Panc1 (cell line): ENCODE data around the gene OLIG2. TPM values are rescaled to one million over a fixed set of nuclear protein-coding genes. Genes with fewer than 3 reads are reported as not detected.

ENCODE experiments used
- ATAC-seq: fragments of 200-7000 bp; cut with Tn5 transposase; 2 replicates; pipeline ENCODE4 v1.9.1; 2020; ENCODE audit warnings: mild to moderate bottlenecking, moderate library complexity
- BruUV-seq: library from RNA; stranded (reverse); fragments of 400-500 nt; replicated peaks from 2 replicates; lab custom pipeline; 2021; lab: Mats Ljungman, UMichigan
- CTCF ChIA-PET: fragments of 300-600 bp; sonication (Branson Sonifier 250); formaldehyde crosslinking; loops from one replicate; lab custom pipeline; 2022; ENCODE audit warnings: antibody characterized with exemption; lab: Charles Lee
- POLR2A ChIA-PET: fragments of 300-600 bp; sonication (Branson Sonifier 250); formaldehyde crosslinking; loops from one replicate; lab custom pipeline; 2022; ENCODE audit warnings: antibody characterized with exemption; lab: Charles Lee
- DNase-seq: peaks from one replicate; pipeline ENCODE4 v3.0.0-alpha.2; 2010; ENCODE audit warnings: low read depth, low spot score
- H3K27ac ChIP-seq: 2 replicates; pipeline ENCODE4 v1.5.1; 2011; ENCODE audit warnings: mild to moderate bottlenecking, low read length, inconsistent platforms
- H3K27me3 ChIP-seq: fragments of 200-500 bp; sonication (Bioruptor generic); 2 replicates; pipeline ENCODE4 v1.6.0; 2014; ENCODE audit warnings: low read length, inconsistent platforms; ENCODE audit not compliant: control insufficient read depth, insufficient read depth
- H3K36me3 ChIP-seq: fragments of 200-500 bp; sonication (Bioruptor generic); 2 replicates; pipeline ENCODE4 v1.5.1; 2014; ENCODE audit warnings: inconsistent platforms, mild to moderate bottlenecking, low read length, moderate library complexity; ENCODE audit not compliant: control insufficient read depth, insufficient read depth
- H3K4me1 ChIP-seq: 2 replicates; pipeline ENCODE4 v1.5.1; 2011; ENCODE audit warnings: inconsistent platforms, mild to moderate bottlenecking, low read length, moderate library complexity; ENCODE audit not compliant: control insufficient read depth, insufficient read depth
- H3K4me3 ChIP-seq, 2 experiments: 2 replicates each; pipeline ENCODE4 v1.5.1; 2011 to 2012; ENCODE audit warnings: low read depth in 2 of 2, low read length in 2 of 2, mild to moderate bottlenecking in 2 of 2, inconsistent platforms in 1 of 2, moderate library complexity in 1 of 2
- H3K9me3 ChIP-seq: fragments of 200-500 bp; sonication (Bioruptor generic); 2 replicates; pipeline ENCODE4 v1.5.1; 2014; ENCODE audit warnings: low read depth, mild to moderate bottlenecking, inconsistent platforms, low read length, moderate library complexity; ENCODE audit not compliant: control insufficient read depth, insufficient read depth
- POLR2AphosphoS5 ChIP-seq: IDR thresholded peaks from 2 replicates; pipeline ENCODE4 v1.6.1; 2012; ENCODE audit warnings: mild to moderate bottlenecking, low read depth, low read length, moderate library complexity
- SIN3A ChIP-seq: IDR thresholded peaks from 2 replicates; pipeline ENCODE4 v1.6.1; 2012; ENCODE audit warnings: low read depth, mild to moderate bottlenecking, low read length, moderate library complexity, borderline replicate concordance; ENCODE audit not compliant: insufficient read depth
- TCF7L2 ChIP-seq: IDR thresholded peaks from 2 replicates; pipeline ENCODE4 v1.6.1; 2011; ENCODE audit warnings: mild to moderate bottlenecking, low read depth, low read length, inconsistent platforms
- in situ Hi-C: cut with HindIII; loops from 2 replicates; pipeline ENCODE4 v1.10.0; 2016; ENCODE audit warnings: low sequenced_read_pairs, low pct_unique_long_range_greater_than_20kb
- intact Hi-C: fragments of 100-400 bp; cut with micrococcal nuclease; formaldehyde crosslinking; loops from one replicate; pipeline ENCODE4 v1.10.0; 2022; ENCODE audit not compliant: unreplicated experiment
- total RNA-seq: library from RNA; stranded (reverse); gene quantifications from one replicate; pipeline ENCODE4 v1.2.1, GENCODE V29; 2021; ENCODE audit not compliant: unreplicated experiment
- TF ChIP-seq, protein P1 (sequence below): fragments of 450-650 bp; IDR thresholded peaks from 2 replicates; pipeline ENCODE4 v1.5.1; 2017; ENCODE audit warnings: mild to moderate bottlenecking
- TF ChIP-seq, protein P2 (sequence below), 2 experiments: IDR thresholded peaks; 2 replicates each; pipeline ENCODE4 v1.6.1; 2011 to 2012; ENCODE audit warnings: low read depth in 2 of 2, control low read depth in 1 of 2, low read length in 1 of 2, mild to moderate bottlenecking in 1 of 2, moderate library complexity in 1 of 2; ENCODE audit not compliant: insufficient read depth in 1 of 2

The OLIG2 gene
- total RNA-seq, 1 experiment from 2014 or later = not detected

DNA sequence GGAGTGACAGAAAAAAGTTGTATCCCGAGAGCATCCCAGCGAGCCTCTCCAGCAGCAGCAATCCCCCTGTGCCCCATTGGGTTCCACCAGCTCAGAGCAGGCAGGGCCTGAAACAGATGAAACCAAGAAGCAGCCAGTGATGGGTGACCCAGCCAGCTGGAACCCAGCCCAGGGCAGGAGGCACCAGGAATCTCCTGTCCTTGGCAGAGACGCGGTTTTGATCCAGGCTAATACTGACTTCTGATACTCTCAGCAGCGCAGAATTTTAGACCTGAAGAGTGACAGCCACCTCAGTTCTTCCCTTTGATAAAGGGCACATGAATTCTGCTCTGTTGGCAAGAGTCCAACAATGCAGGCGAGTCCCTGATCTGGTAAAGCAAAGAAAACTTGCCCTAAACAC, 32.8 kb downstream of the OLIG2 start:
- in situ Hi-C loops (no loop called here), intact Hi-C loops (no loop called here)
- TF ChIP-seq TCF7L2 (no peak), SIN3A (no peak), POLR2AphosphoS5 (no peak)
- TF ChIP-seq, protein P1, sequence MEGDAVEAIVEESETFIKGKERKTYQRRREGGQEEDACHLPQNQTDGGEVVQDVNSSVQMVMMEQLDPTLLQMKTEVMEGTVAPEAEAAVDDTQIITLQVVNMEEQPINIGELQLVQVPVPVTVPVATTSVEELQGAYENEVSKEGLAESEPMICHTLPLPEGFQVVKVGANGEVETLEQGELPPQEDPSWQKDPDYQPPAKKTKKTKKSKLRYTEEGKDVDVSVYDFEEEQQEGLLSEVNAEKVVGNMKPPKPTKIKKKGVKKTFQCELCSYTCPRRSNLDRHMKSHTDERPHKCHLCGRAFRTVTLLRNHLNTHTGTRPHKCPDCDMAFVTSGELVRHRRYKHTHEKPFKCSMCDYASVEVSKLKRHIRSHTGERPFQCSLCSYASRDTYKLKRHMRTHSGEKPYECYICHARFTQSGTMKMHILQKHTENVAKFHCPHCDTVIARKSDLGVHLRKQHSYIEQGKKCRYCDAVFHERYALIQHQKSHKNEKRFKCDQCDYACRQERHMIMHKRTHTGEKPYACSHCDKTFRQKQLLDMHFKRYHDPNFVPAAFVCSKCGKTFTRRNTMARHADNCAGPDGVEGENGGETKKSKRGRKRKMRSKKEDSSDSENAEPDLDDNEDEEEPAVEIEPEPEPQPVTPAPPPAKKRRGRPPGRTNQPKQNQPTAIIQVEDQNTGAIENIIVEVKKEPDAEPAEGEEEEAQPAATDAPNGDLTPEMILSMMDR = no peak
- TF ChIP-seq, protein P2, sequence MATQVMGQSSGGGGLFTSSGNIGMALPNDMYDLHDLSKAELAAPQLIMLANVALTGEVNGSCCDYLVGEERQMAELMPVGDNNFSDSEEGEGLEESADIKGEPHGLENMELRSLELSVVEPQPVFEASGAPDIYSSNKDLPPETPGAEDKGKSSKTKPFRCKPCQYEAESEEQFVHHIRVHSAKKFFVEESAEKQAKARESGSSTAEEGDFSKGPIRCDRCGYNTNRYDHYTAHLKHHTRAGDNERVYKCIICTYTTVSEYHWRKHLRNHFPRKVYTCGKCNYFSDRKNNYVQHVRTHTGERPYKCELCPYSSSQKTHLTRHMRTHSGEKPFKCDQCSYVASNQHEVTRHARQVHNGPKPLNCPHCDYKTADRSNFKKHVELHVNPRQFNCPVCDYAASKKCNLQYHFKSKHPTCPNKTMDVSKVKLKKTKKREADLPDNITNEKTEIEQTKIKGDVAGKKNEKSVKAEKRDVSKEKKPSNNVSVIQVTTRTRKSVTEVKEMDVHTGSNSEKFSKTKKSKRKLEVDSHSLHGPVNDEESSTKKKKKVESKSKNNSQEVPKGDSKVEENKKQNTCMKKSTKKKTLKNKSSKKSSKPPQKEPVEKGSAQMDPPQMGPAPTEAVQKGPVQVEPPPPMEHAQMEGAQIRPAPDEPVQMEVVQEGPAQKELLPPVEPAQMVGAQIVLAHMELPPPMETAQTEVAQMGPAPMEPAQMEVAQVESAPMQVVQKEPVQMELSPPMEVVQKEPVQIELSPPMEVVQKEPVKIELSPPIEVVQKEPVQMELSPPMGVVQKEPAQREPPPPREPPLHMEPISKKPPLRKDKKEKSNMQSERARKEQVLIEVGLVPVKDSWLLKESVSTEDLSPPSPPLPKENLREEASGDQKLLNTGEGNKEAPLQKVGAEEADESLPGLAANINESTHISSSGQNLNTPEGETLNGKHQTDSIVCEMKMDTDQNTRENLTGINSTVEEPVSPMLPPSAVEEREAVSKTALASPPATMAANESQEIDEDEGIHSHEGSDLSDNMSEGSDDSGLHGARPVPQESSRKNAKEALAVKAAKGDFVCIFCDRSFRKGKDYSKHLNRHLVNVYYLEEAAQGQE (IDR thresholded peaks at IDR 0.05; ENCODE audit: insufficient read depth in 1 of 2, low read depth in 2 of 2, low read length in 1 of 2) = no peak
- Histone ChIP-seq H3K27me3 (no peaks in the 10 kb centered on the region), H3K36me3 (no peaks in the 10 kb centered on the region), H3K4me1 (no peaks in the 10 kb centered on the region), H3K9me3 (no peaks in the 10 kb centered on the region), H3K4me3 (no peak overlapping the region), H3K27ac (no peak overlapping the region)
- DNase-seq (no peak), ATAC-seq (no peak)
- ChIA-PET POLR2A (no interaction called here), CTCF (no interaction called here)
- BruUV-seq = no TSS peak

DNA sequence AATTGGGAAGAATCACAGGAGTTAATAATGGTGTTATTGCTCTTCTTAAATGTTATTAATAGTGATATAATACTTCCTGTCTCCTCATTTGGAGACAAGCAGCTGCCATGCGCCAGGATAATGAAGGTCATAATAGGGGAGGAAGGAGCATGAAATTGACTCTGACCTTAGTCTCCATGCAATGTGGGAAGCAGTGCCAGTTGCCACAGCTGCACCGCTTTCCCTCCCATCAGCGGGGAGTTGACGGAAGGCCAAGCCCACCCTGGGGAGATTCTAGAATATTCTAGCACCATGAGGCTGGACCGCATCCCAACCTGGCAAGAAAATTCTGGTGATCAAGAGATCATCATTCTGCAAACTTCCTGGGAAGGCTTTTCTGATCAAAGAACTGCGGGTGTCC, 33.2 kb downstream of the OLIG2 start:
- H3K9me3 ChIP-seq = no peaks in the 10 kb centered on the region
- intact Hi-C loops (no loop called here), in situ Hi-C loops (no loop called here)
- DNase-seq = no peak
- H3K36me3 ChIP-seq = no peaks in the 10 kb centered on the region
- CTCF ChIA-PET = no interaction called here
- POLR2A ChIA-PET = no interaction called here
- no peak for ATAC-seq
- no peak overlapping the region for H3K4me3 ChIP-seq
- no peak overlapping the region for H3K27ac ChIP-seq
- TF ChIP-seq, protein P2 (IDR thresholded peaks at IDR 0.05; ENCODE audit: insufficient read depth in 1 of 2, low read depth in 2 of 2, low read length in 1 of 2) = no peak
- TF ChIP-seq SIN3A (no peak), POLR2AphosphoS5 (no peak), TCF7L2 (no peak)
- TF ChIP-seq, protein P1 = no peak
- no peaks in the 10 kb centered on the region for H3K27me3 ChIP-seq
- no TSS peak for BruUV-seq
- H3K4me1 ChIP-seq = no peaks in the 10 kb centered on the region
